ENCODE measurements around the gene PAX3. TPM values are rescaled to one million over a fixed set of nuclear protein-coding genes. Genes with fewer than 3 reads are reported as not detected.

The PAX3 gene
- total RNA-seq, 4 donors from 2014 or later: not detected

DNA sequence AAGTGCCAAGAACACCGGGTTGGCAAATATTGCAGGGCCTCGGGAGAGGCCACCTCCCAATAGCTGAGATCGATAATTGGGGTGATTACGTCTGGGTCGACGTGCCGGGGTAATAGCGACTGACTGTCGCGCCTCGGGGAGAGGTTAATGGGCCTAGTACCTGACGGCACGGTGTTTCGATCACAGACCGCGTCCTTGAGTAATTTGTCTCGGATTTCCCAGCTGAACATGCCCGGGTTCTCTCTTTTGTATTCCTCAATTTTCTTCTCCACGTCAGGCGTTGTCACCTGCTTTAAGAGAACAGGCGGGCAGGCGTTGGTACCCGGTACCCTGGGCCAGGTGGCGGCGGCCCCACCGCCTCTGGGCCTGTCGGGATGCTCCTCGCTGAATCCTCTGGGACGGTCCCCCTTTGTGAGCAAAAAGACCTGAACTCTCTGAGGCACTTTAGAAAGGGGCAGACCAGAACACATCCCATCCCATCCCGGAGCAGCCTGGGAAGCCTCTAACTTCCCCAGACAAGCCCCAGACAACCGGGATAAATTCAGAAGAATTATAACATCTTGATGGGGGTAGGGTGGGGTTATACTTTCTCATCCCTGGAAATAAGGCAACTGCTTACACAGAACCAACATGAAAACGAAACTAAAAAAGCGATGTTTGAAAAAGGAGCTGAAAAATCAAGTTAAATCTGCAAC, 3.3 kb downstream of the PAX3 start:
- WGBS, 2 donors (ENCODE audit: low coverage in 1 of 2): 0 to 13% methylated on average over 2 to 25 of the region's 33 CpGs
- no peak overlapping the region for H3K27ac ChIP-seq
- H3K9me3 ChIP-seq: no peaks in the 10 kb centered on the region
- DNase-seq: no peak
- H3K36me3 ChIP-seq: no peaks in the 10 kb centered on the region
- no peak for TF ChIP-seq POLR2A (IDR thresholded peaks at IDR 0.05)
- TF ChIP-seq, protein P1, sequence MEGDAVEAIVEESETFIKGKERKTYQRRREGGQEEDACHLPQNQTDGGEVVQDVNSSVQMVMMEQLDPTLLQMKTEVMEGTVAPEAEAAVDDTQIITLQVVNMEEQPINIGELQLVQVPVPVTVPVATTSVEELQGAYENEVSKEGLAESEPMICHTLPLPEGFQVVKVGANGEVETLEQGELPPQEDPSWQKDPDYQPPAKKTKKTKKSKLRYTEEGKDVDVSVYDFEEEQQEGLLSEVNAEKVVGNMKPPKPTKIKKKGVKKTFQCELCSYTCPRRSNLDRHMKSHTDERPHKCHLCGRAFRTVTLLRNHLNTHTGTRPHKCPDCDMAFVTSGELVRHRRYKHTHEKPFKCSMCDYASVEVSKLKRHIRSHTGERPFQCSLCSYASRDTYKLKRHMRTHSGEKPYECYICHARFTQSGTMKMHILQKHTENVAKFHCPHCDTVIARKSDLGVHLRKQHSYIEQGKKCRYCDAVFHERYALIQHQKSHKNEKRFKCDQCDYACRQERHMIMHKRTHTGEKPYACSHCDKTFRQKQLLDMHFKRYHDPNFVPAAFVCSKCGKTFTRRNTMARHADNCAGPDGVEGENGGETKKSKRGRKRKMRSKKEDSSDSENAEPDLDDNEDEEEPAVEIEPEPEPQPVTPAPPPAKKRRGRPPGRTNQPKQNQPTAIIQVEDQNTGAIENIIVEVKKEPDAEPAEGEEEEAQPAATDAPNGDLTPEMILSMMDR (IDR thresholded peaks at IDR 0.05): no peak
- no peak for TF ChIP-seq EP300 (IDR thresholded peaks at IDR 0.05; ENCODE audit: low read depth)
- no peak for TF ChIP-seq POLR2AphosphoS5 (IDR thresholded peaks at IDR 0.05)
- H3K27me3 ChIP-seq: peaks cover 100% of the 10 kb centered on the region
- peaks cover 5 to 36% (median 28%) of the 10 kb centered on the region in 4 donors for H3K4me1 ChIP-seq
- in situ Hi-C loops (cut with MboI; ENCODE audit: low pct_ligation_motif_present in 1 of 4, low pct_unique_long_range_greater_than_20kb in 1 of 4, low sequenced_read_pairs in 3 of 4) (no loop called here), intact Hi-C loops (cut with DNase I; ENCODE audit: low total_unique reads) (no loop called here)
- peak overlapping the region in 2 of 4 donors; percentile 0 to 26 for H3K4me3 ChIP-seq

DNA sequence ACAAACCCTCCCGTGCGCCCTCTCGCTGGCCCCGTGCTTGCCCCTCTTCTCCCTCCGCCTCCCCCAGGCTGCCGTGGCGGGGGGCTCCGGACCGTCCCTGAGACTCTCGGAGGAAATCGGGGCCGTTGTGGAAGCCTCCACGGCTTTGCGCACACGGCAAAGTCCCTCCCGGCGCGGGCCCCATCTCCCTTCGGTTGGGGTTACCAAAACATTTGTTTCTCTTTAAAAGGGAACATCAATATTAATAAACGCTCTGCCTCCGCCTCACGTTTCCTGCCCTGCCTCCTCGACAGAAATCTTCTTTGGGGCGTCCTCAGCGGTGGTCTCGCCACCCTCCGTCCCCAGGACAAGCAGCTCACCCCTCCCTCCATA, 3.8 kb downstream of the PAX3 start:
- TF ChIP-seq POLR2A (IDR thresholded peaks at IDR 0.05) (no peak), POLR2AphosphoS5 (IDR thresholded peaks at IDR 0.05) (no peak), EP300 (IDR thresholded peaks at IDR 0.05; ENCODE audit: low read depth) (no peak)
- TF ChIP-seq, protein P1 (IDR thresholded peaks at IDR 0.05): no peak
- no peak for DNase-seq
- Histone ChIP-seq H3K27me3 (peaks cover 100% of the 10 kb centered on the region), H3K27ac (no peak overlapping the region), H3K4me3 (peak overlapping the region in 1 of 4 donors; percentile 26), H3K4me1 (peaks cover 5 to 36% (median 28%) of the 10 kb centered on the region in 4 donors), H3K9me3 (no peaks in the 10 kb centered on the region), H3K36me3 (no peaks in the 10 kb centered on the region)
- intact Hi-C loops (cut with DNase I; ENCODE audit: low total_unique reads) (no loop called here), in situ Hi-C loops (cut with MboI; ENCODE audit: low pct_ligation_motif_present in 1 of 4, low pct_unique_long_range_greater_than_20kb in 1 of 4, low sequenced_read_pairs in 3 of 4) (no loop called here)
- 0 to 13% methylated on average over 1 to 27 of the region's 27 CpGs for WGBS, 2 donors (ENCODE audit: low coverage in 1 of 2)

DNA sequence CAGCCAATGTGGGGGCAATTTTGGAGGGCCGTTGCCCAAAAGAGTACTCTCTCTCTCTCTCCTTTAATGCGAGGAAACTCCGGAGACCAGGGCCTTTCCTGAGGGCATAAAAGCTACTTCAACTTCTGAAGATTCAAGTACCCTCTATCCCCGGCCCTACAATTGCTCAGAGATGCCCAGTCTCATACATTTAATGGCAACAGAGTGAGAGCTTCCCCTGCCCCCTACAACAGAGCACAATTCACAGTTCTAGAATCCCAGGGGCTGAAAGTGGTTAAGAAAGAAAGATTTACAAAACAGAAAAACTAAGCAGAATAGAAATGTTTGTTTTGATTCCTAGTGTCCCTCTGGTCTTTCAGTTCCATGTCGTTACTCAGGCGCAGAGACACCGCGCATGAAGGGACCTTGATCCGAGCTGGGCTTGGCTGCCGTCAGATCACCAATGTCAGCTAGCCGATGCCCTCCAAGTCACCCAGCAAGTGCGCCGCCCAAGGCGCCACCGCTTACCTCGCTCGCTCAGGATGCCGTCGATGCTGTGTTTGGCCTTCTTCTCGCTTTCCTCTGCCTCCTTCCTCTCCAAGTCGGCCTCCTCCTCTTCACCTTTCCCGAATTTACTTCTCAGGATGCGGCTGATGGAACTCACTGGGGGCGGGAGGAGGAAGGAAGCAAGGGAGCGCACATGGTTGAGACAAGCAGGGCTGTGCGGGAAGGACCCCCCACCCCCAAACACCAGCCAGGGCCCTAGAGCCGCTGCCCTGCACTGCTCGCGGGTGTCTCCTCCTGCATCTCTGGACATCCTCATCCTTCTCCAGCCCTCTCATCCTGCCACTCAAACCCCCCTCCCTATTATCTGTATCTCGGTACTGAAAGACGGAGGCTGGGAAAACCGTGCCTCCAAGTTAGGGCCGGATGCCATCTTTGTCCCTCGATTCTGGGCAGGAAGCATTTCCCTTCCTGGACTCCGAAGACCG, 4.9 kb downstream of the PAX3 start:
- Histone ChIP-seq H3K9me3 (no peaks in the 10 kb centered on the region), H3K4me1 (peaks cover 5 to 35% (median 26%) of the 10 kb centered on the region in 4 donors), H3K27ac (no peak overlapping the region), H3K36me3 (no peaks in the 10 kb centered on the region), H3K4me3 (no peak overlapping the region), H3K27me3 (peaks cover 100% of the 10 kb centered on the region)
- WGBS, 2 donors (ENCODE audit: low coverage in 1 of 2): 31 to 38% methylated on average over 8 to 36 of the region's 36 CpGs
- DNase-seq: no peak
- intact Hi-C loops (cut with DNase I; ENCODE audit: low total_unique reads) (no loop called here), in situ Hi-C loops (cut with MboI; ENCODE audit: low pct_ligation_motif_present in 1 of 4, low pct_unique_long_range_greater_than_20kb in 1 of 4, low sequenced_read_pairs in 3 of 4) (no loop called here)
- TF ChIP-seq, protein P1 (IDR thresholded peaks at IDR 0.05): no peak
- TF ChIP-seq EP300 (IDR thresholded peaks at IDR 0.05; ENCODE audit: low read depth) (no peak), POLR2AphosphoS5 (IDR thresholded peaks at IDR 0.05) (no peak), POLR2A (IDR thresholded peaks at IDR 0.05) (no peak)
